Islet of Langerhans (tissue), 1 donor: Measurements from ENCODE around the gene KIRREL1.

Experiments used
- FAIRE-seq: peaks from one replicate; lab custom pipeline; 2011; peaks lifted over from hg19 to GRCh38; lab: Jason Lieb, UNC

KIRREL1 gene

DNA sequence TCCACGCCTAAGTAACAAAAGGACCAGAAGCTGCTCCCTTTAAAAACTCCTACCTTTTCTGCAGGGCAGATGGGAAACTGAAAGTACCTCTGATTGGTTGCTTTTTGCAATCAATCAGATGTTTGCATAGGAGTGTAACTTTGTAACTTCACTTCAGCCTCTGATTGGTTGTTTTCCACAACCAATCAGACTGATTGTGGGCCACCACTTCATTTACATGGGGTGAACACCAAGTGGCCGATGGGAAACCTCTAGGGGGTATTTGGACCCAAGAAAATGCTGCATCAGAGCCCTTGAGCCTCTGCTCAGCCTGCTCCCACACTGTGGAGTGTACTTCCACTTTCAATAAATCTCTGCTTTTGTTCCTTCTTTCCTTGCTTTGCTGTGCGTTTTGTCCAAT is 154.4 kb downstream of the KIRREL1 start:
- no peak for FAIRE-seq

DNA sequence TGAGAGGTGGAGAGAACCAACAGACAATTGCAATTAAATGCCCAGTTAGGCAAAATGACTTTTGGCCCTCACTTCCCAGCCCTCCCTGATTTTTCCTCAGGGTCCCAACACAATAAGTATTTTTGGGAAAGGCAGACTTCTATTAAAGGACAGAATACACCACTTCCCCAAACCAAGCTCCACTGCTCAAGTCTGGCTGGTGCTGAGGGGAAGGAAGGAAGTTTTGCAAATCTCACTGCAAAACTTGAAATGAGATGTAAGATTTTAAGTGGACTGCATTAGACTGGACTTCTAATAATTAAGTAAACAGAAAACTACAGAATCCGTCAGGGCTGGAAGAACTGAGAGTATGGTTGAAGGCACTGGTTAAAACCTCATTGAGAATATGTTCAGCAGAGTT is 155.0 kb downstream of the KIRREL1 start:
- no peak for FAIRE-seq

GRCh38 chr1:158149175-158149574 is 155.7 kb downstream of the KIRREL1 start:
- no peak for FAIRE-seq
